Choroid plexus epithelial cell (primary cell): ENCODE results near the gene RBM17.

Experiments used
- DNase-seq: peaks from one replicate; pipeline ENCODE4 v3.0.0-alpha.2; 2010; ENCODE audit warnings: low read depth
- H3K4me3 ChIP-seq: 2 replicates; pipeline ENCODE4 v1.5.1; 2011; ENCODE audit warnings: low read depth, mild to moderate bottlenecking, control low read depth, low read length, moderate library complexity
- TF ChIP-seq, protein P1 (sequence below): conservative IDR thresholded peaks from 2 replicates; pipeline ENCODE4 v1.5.1; 2011; ENCODE audit warnings: low read depth, mild to moderate bottlenecking, control low read depth, inconsistent platforms, low read length, moderate library complexity

The RBM17 gene

DNA sequence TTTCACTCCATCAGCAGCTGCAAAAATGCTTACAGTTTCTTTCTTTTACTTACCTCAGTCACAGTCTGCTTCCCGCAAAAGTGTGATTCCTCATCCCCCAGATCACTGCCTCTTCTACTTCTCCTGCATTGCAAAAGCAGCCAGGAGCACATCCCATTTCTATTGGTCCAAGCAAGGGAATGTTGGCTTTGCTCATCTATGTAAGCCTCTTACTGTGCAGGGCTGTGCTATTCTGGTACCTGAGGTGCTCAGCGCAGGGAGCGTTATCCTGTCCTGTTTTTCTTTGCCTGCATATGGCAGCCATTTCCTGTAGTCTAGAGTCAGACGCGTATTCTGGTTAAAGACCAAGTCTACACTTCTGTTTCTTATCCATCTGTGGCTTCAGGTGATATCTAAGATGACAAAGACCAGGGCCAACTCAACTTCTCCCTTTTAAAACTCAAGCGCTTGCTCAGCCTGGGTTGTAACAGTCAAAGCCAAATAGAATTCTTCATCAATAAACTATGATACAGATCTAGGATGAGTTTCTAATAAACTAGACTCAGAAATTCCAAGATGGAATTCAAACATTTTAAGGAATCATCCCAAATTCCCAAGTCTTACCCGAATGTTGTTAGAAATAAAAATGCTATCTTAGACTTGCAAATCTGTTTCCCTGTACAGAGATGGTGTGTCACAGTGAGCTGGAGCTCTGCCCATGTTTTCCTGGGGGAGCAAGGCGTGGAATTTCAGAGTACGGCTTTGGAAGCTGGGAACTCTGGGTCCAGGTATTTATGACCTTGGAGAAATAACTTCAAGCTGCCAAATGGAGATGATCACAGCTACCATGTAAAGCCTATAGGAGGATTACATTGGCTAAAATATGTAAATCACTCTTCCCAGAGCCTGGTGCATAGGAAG is 6.1 kb upstream of the RBM17 start:
- DNase-seq = no peak
- no peak overlapping the region for H3K4me3 ChIP-seq
- TF ChIP-seq, protein P1, sequence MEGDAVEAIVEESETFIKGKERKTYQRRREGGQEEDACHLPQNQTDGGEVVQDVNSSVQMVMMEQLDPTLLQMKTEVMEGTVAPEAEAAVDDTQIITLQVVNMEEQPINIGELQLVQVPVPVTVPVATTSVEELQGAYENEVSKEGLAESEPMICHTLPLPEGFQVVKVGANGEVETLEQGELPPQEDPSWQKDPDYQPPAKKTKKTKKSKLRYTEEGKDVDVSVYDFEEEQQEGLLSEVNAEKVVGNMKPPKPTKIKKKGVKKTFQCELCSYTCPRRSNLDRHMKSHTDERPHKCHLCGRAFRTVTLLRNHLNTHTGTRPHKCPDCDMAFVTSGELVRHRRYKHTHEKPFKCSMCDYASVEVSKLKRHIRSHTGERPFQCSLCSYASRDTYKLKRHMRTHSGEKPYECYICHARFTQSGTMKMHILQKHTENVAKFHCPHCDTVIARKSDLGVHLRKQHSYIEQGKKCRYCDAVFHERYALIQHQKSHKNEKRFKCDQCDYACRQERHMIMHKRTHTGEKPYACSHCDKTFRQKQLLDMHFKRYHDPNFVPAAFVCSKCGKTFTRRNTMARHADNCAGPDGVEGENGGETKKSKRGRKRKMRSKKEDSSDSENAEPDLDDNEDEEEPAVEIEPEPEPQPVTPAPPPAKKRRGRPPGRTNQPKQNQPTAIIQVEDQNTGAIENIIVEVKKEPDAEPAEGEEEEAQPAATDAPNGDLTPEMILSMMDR = no peak

DNA sequence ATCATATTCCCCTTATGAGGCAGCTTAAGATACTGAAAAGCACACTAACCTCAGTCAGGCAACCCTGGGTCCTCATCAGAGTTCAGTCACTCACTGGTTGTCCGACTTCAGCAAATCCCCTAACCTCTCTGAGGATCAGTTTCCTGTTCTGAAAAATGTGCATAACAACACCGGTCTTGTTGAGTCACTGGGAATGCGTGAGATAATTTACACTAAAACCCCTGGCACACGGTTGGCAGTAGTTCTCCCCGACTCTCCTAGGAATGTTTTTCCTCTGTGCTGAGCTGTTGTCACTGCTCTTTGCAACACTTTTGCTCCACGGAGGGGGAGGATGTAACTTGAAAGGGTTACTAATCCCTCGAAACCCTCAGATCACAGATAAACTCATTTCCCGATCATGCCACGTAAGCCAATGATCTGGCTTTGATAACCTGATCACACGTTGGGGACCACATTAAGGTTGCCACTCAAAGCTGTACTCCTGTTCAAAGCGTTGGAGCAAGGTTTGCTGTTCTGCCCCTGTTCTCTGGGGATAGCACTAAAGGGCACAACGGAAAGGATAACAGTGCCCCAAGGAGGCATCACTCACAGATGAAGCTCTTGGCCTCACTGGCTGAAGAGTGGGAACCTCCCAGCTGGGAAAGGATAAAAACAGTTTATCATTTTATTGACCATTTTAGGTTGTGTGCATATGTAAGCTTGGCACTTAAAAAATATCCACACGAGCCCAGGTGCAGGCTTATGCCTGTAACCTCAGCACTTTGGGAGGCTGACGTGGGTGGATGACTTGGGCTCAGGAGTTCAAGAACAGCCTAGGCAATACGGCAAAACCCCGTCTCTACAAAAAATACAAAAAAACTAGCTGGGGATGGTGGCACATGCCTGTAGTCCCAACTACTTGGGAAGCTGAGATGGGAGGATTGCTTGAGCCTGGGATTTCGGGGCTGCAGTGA is 5.0 kb upstream of the RBM17 start:
- no peak overlapping the region for H3K4me3 ChIP-seq
- peak; percentile 36 for DNase-seq
- TF ChIP-seq, protein P1 = no peak

DNA sequence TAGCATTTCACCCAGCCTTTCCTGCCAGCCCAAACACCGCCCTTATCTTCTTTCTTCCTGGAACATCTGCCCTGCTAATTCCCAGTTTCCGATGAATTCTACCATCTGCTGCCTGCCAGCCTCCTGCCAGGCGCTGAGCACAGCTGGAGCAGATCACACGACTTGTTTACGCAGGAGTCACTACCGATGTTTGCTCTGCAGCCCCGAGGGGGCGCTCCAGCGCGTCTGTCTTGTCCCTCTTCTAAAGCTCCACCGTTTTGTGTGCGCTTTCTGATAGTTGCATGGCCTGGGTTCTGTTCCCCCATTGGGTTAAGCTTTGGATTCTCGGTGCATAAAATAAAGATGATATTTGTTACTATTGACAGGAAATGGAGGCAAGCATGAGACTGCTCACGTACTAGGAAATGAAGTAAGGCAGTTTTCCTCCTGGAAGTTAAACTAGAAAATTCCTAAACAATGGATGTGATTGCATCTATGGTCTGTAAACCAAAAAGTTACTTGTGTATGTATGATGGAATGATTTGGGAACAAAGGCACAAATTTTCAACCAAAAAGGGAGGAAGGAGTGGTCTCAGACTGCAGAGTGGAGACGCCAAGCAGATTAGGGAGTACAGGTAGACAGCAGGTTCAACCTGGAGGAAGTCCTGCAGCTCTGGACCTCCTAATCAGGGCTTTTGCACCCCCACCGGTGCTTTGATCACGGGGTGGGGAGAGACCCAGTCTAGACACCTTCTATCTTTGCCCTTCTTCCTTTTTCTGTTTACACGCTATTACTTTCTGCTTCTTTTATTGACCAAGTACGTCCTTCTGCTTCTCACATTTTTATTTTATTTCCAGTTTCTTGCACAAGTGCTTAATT is 2.2 kb upstream of the RBM17 start:
- peak overlapping the region; percentile 29 for H3K4me3 ChIP-seq
- TF ChIP-seq, protein P1 = peak; percentile 94
- peak; percentile 94 for DNase-seq

DNA sequence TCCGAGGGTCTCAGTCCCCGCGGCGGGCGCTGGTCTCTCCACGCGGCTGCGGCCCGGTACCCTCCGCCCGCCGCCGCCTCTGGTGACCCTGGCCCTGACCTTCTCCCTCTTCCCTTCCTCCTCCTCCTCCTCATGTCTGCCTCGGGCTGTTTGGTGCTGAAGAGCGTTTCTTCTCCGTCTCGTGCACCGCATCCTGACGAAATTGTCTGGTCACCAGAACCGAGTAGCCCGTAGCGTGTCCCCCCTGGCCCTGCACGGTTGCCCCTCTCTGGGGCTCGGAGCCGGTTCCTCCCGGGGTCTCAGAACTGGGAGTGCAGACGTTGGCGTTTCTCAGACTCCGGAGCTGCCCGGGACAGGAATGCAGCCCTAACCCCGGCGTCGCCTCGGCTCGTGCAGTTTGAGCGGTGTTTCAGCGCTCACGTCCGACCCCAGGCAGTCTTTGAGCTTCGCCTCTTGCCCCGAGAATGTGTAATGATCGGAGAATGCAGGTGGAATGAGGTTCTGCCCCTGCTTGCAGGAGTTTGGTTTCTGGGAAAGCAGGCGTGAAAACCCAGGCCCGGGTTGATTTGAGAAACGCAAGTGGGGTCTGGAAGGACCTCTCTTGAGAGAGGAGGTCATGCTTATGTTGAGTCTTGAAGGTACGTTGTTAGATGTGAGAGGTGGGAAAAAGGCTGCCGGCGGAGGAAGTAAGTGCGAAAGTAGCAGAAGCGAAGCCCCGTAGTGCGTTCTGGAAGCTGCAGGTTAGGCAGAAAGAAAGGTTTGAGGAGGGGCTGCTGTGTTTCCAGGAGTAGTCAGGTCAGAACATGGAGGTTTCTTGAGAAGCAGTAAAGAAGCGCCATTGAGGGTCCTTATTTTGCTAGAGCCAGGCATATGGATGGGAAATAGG is 743 bp downstream of the RBM17 start:
- TF ChIP-seq, protein P1 = no peak
- peak; percentile 44 for DNase-seq
- H3K4me3 ChIP-seq = peak overlapping the region; percentile 87

DNA sequence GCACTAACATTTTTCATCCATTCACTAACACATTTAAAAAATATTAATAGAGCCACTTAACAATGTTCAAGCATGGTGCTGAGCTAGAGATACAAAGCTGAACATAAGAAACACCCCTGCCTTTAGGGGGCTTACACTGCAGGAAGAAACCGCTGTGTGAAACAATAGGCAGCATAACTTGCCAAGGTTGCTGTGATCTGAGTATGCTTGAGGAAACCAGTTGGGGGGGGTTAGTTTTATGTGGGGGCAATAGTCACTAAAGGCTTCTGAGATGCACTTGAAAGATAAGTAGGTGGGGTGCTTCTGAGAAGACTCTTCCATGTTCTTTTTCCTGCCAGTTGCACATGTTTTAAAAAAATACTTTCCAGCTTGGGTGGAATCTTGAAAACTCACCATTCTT is 2.8 kb downstream of the RBM17 start:
- no peak overlapping the region for H3K4me3 ChIP-seq
- no peak for DNase-seq
- TF ChIP-seq, protein P1 = no peak
